Kidney epithelial cell (primary cell): Measurements from ENCODE around the gene ZMYM3. TPM values are rescaled to one million over a fixed set of nuclear protein-coding genes. Genes with fewer than 3 reads are reported as not detected.

ENCODE experiments used
- DNase-seq: peaks from one replicate; pipeline ENCODE4 v3.0.0-alpha.2; 2010; ENCODE audit warnings: low read depth
- H3K27me3 ChIP-seq: 2 replicates; pipeline ENCODE4 v1.6.0; 2011; ENCODE audit warnings: low read length; ENCODE audit not compliant: control insufficient read depth, insufficient read depth
- H3K36me3 ChIP-seq: 2 replicates; pipeline ENCODE4 v1.5.1; 2011; ENCODE audit warnings: low read length; ENCODE audit not compliant: control insufficient read depth, insufficient read depth
- H3K4me3 ChIP-seq: 2 replicates; pipeline ENCODE4 v1.5.1; 2011; ENCODE audit warnings: low read depth, mild to moderate bottlenecking, control low read depth, low read length
- total RNA-seq: library from RNA; depleted of rRNA; stranded (reverse); fragments of >200 nt; gene quantifications from 2 replicates; pipeline ENCODE4 v1.2.3, GENCODE V29; 2015
- TF ChIP-seq, protein P1 (sequence below): IDR thresholded peaks from 2 replicates; pipeline ENCODE4 v1.5.1; 2011; ENCODE audit warnings: mild to moderate bottlenecking, moderate library complexity, low read length, control low read depth, inconsistent platforms; ENCODE audit not compliant: insufficient read depth, poor library complexity, severe bottlenecking

Gene ZMYM3
- total RNA-seq, 1 donor from 2014 or later = 11.0 TPM

DNA sequence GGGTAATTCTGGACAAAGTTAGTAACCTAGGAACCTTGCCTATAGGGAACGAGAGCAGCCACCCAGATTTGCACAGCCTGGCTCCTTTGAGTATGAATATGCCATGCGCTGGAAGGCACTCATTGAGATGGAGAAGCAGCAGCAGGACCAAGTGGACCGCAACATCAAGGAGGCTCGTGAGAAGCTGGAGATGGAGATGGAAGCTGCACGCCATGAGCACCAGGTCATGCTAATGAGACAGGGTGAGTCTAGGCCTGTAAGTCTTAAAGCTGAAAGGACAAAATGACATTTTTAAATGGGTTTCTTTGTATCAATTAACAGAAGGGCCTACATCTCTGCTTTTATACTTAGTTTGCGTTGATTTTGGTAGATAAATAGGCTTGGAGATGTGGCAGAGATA is 42.9 kb upstream of the ZMYM3 start:
- TF ChIP-seq, protein P1, sequence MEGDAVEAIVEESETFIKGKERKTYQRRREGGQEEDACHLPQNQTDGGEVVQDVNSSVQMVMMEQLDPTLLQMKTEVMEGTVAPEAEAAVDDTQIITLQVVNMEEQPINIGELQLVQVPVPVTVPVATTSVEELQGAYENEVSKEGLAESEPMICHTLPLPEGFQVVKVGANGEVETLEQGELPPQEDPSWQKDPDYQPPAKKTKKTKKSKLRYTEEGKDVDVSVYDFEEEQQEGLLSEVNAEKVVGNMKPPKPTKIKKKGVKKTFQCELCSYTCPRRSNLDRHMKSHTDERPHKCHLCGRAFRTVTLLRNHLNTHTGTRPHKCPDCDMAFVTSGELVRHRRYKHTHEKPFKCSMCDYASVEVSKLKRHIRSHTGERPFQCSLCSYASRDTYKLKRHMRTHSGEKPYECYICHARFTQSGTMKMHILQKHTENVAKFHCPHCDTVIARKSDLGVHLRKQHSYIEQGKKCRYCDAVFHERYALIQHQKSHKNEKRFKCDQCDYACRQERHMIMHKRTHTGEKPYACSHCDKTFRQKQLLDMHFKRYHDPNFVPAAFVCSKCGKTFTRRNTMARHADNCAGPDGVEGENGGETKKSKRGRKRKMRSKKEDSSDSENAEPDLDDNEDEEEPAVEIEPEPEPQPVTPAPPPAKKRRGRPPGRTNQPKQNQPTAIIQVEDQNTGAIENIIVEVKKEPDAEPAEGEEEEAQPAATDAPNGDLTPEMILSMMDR = no peak
- DNase-seq = no peak
- peaks cover 1% of the 10 kb centered on the region for H3K36me3 ChIP-seq
- no peak overlapping the region for H3K4me3 ChIP-seq
- H3K27me3 ChIP-seq = no peaks in the 10 kb centered on the region

DNA sequence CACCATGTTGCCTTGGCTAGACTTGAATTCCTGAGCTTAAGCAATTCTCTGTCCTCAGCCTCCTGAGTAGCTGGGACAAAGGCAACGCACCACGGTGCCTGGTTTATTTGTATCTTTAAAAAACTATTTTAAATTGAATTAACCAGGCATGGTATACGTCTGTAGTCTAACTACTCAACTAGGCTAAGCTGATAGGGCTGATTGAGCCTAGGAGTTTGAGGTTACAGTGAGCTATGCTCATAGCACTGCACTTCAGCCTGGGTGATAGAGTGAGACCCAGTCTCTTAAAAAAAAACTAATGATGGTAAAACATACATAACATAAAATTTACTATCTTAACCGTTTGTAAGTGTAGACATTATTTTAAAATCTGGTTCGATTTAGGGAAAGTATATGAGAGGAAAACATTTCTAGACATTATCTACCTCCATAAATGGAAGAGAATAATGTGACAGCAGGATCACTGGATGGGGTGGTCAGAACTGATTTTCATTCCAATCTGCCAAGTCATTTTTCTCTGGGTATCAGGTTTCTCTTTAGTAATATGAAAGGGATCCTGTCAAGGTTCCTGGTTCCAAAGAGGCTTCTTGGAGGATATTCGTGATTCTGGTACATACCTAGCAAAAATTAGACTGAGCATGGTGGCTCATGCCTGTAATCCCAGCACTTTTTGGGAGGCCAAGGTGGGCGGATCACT is 38.9 kb upstream of the ZMYM3 start:
- no peak for DNase-seq
- TF ChIP-seq, protein P1 = no peak
- no peaks in the 10 kb centered on the region for H3K27me3 ChIP-seq
- H3K4me3 ChIP-seq = no peak overlapping the region
- no peaks in the 10 kb centered on the region for H3K36me3 ChIP-seq

DNA sequence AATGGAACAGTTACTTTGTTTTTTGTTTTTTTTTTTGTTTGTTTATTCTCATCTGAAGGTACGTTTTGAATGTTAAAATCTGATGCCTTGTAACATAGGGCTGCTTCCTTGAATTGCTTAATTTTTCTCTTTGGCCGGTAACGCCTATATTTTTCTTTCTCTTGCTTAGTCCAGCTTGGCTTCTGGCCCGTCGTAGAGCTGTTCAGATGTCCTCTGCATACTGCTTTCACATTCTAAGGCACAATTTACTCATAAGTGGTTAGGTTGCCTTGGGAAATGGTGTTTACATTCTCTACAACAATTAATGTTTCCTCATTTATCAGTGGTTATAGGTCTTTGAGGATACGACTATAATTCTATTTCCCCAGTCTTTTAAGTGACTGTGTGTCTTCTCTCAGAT is 37.4 kb upstream of the ZMYM3 start:
- no peak overlapping the region for H3K4me3 ChIP-seq
- no peaks in the 10 kb centered on the region for H3K27me3 ChIP-seq
- no peaks in the 10 kb centered on the region for H3K36me3 ChIP-seq
- no peak for DNase-seq
- TF ChIP-seq, protein P1 = no peak

DNA sequence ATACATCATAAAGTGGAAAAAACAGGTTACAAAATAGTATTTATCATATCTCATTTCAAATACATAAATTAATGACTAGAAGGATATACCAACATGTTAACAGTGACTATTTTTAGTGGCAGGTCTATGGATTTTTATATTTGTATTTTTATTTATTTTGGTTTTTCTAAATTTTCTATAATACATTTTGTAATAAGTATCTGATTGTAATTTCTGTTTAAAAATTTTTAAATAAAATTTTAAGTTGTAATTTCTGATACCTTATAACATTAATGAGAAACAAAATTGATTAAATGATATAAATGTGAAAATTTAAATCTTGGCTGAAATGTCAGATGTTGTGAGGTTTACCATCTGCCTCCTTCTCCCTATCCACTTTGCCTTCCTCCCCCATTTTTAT is 32.0 kb upstream of the ZMYM3 start:
- TF ChIP-seq, protein P1 = no peak
- Histone ChIP-seq H3K4me3 (peak overlapping the region; percentile 83), H3K27me3 (no peaks in the 10 kb centered on the region), H3K36me3 (no peaks in the 10 kb centered on the region)
- DNase-seq = no peak

DNA sequence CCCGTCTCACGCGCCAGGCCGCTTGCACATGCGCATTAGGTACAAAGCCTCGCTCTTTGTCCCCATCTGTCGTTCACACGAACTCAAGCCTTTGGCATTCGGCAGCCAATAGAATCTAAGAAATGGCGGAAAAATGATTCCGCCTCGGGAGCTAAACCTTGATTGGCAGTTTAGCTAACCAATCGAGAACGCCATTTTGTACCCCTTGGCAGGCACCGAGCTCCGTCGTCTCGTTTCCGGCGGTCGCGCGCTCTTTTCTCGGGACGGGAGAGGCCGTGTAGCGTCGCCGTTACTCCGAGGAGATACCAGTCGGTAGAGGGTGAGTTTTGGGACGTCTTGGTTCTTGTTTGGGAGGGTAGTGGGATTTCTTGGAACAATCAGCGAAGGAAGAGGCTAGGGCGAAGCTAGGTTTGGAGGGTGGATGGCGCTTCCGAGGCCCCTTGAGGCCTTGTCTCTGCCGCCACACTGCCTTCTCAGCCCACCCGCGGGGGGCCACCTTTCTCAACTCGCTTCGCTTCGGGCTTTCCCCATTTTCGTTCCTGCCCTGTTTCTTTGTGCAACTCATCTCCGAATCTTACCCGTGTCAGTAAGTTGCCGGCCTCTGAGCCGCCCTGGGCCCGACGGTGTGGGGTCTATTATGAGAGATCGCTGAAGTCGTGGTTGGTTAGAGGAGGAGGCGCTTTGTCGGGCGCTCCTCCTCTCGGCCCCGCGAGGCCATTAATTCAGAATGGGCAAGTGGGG is 29.6 kb upstream of the ZMYM3 start, which contains the start of gene NONO:
TSS of gene NONO (plus strand) at position 233 of the 741 bp plus-strand sequence. CDS start 7,003 bp downstream, outside the sequence.
- Histone ChIP-seq H3K27me3 (no peaks in the 10 kb centered on the region), H3K36me3 (no peaks in the 10 kb centered on the region), H3K4me3 (peak within 1 kb of the TSS; percentile 83)
- DNase-seq = peak; percentile 86
- TF ChIP-seq, protein P1 = no peak
